ENCODE data around the gene LCN6. TPM values are rescaled to one million over a fixed set of nuclear protein-coding genes. Genes with fewer than 3 reads are reported as not detected.

The LCN6 gene
- total RNA-seq, 1 experiment from 2014 or later, result not detected

DNA sequence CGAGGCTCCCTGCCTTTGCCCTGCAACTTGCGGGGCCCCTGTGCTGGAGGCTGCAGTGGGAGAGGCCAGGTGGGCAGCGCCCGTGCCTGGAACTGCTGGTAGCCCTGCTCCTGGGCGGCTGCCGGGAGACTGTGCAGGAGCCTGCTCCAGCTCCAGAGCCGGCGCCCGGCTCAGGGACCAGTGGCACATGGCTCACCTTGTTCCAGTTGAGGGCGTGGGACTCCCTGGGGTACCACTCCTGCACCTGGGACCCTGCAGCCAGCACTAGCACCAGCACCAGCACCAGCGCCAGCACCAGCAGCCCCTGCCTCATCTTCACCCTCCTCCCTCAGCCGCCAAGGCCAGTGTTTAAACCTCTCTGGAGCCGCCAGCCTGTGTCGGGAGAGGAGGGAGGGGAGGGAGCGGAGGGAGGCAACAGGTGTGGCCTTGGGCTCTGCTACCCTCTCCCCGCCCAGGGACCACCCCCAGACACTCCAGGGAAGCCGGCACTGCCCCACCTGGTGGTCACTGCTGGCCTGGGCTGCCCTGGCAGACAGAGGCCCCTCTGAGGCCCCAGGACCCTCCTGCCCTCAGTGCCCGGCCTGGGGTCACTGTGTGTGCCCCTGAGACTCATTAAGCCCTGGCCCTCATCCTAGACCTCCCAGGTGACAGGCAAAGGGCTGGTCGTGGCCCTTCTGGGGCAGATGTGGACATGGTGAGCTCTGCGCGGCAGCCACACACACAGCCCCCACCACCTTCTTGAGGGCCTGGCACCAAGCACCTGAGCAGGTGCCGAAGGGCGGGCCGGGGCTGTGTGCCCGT is 5.5 kb downstream of the LCN6 start, which contains the start of gene LCN10:
Gene LCN10 (minus strand): TSS at position 350 of the 801 bp plus-strand sequence. CDS start 37 bp downstream, at position 313.
- no peak within 1 kb of the TSS for H3K27ac Mint-ChIP-seq (ENCODE audit: low read depth, unreplicated experiment)
- BruUV-seq (replicated peaks), result no TSS peak
- H3K4me1 Mint-ChIP-seq (ENCODE audit: insufficient read depth, unreplicated experiment), result no peaks in the 10 kb centered on the region
- TF ChIP-seq, protein P1, sequence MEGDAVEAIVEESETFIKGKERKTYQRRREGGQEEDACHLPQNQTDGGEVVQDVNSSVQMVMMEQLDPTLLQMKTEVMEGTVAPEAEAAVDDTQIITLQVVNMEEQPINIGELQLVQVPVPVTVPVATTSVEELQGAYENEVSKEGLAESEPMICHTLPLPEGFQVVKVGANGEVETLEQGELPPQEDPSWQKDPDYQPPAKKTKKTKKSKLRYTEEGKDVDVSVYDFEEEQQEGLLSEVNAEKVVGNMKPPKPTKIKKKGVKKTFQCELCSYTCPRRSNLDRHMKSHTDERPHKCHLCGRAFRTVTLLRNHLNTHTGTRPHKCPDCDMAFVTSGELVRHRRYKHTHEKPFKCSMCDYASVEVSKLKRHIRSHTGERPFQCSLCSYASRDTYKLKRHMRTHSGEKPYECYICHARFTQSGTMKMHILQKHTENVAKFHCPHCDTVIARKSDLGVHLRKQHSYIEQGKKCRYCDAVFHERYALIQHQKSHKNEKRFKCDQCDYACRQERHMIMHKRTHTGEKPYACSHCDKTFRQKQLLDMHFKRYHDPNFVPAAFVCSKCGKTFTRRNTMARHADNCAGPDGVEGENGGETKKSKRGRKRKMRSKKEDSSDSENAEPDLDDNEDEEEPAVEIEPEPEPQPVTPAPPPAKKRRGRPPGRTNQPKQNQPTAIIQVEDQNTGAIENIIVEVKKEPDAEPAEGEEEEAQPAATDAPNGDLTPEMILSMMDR (IDR thresholded peaks at IDR 0.05; ENCODE audit: unreplicated experiment), result peak; percentile 41
- DNase-seq (ENCODE audit: unreplicated experiment), result no peak
- peaks cover 37% of the 10 kb centered on the region for H3K27me3 Mint-ChIP-seq (ENCODE audit: insufficient read depth, unreplicated experiment)
- no peaks in the 10 kb centered on the region for H3K36me3 Mint-ChIP-seq (ENCODE audit: insufficient read depth, unreplicated experiment)
- no peaks in the 10 kb centered on the region for H3K9me3 Mint-ChIP-seq (ENCODE audit: unreplicated experiment)
- H3K4me3 Mint-ChIP-seq (ENCODE audit: unreplicated experiment), result no peak within 1 kb of the TSS
- CTCF ChIA-PET, result interaction anchor here (0.6 to 1.0 kb wide), 2 partner anchors 8 to 15 kb away, joined by 3 read pairs; no protein-coding TSS in a partner anchor
- intact Hi-C loops (cut with micrococcal nuclease), result no loop called here
- POLR2A ChIA-PET, result interaction anchor here (2.5 kb wide), 1 partner anchor 15 kb away, joined by 6 read pairs; no protein-coding TSS in a partner anchor

DNA sequence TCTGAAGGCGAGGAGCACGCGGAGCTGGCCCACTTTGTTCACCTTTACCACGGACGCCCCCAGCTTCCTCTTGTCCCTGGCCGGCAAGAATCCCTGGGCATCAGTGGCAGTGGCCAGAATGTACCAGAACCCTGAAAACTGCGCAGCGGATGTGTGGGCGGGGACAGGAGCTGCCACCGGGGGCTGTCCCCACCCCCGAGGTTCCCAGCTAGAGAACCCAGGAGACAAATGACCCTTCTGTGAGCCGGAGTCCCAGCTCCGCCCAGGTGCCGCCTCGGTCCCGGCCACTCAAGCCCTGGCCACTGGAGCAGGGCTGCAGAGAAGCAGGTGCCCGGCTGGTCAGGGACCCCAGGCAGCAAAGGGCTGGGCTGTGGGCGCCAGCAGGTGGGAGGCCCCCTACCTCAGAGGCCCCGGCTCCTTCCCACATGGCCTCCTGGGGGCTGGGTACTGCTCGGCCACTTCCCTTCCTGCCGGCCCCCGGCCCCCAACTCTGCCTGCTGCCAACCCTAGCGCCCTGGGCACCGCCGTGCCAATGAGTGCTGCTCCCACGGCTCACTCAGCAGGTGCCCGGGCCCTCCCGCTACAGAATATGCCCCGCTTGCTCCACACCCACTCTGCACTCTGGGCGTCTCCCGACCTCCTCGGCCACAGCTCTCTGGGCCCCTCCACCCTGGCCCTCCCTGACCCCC is 6.3 kb downstream of the LCN6 start:
- no peaks in the 10 kb centered on the region for H3K4me1 Mint-ChIP-seq (ENCODE audit: insufficient read depth, unreplicated experiment)
- H3K4me3 Mint-ChIP-seq (ENCODE audit: unreplicated experiment), result no peak overlapping the region
- peaks cover 39% of the 10 kb centered on the region for H3K27me3 Mint-ChIP-seq (ENCODE audit: insufficient read depth, unreplicated experiment)
- no peak overlapping the region for H3K27ac Mint-ChIP-seq (ENCODE audit: low read depth, unreplicated experiment)
- TF ChIP-seq, protein P1 (IDR thresholded peaks at IDR 0.05; ENCODE audit: unreplicated experiment), result no peak
- no TSS peak for BruUV-seq (replicated peaks)
- H3K36me3 Mint-ChIP-seq (ENCODE audit: insufficient read depth, unreplicated experiment), result no peaks in the 10 kb centered on the region
- DNase-seq (ENCODE audit: unreplicated experiment), result no peak
- intact Hi-C loops (cut with micrococcal nuclease), result no loop called here
- POLR2A ChIA-PET, result no interaction called here
- CTCF ChIA-PET, result interaction anchor here (0.8 to 1.0 kb wide), 2 partner anchors 15 to 37 kb away, joined by 3 read pairs; no protein-coding TSS in a partner anchor
- H3K9me3 Mint-ChIP-seq (ENCODE audit: unreplicated experiment), result no peaks in the 10 kb centered on the region

DNA sequence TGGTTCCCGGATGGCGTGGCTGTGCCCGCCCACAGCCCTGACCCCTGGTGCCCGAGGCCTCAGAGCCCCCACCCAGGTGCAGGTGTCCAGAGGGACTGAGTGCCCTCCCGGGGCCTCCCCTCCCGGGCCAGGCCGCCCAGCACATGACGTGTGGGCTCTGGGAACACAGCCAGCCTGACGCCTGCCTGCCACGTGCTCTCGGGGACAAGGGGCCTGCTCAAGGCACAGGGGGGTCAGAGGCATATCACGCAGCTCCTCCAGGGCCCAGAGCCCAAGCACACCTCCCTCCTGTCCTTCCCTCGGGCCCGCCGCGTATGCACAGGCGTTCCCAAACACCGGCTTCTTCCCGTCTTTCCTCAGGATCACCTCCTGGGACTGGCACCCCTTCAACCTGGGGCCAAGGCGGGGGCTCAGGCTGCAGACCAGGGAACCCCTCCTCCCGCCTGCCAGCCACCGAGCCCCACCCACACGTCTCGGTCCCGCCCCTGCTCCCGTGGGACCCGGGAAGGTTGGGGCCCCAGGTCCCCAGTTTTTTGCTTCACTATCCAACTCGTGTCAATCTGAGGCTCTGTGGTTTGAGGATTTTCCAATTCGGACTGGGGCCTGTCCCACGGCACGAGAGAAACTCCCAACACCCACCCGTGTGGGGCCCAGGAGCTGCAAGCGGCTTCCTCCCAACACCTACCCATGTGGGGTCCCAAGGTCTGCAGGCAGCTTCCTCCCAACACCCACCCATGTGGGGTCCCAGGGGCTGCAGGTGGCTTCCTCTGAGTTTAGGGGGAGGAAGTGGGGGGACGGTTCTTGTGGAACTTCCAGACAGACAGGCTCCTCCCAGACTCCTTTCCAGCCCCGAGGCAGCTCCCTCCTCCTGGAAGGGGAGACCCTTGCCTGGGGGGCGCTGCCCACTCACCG is 7.1 kb downstream of the LCN6 start:
- Mint-ChIP-seq H3K4me3 (ENCODE audit: unreplicated experiment) (no peak overlapping the region), H3K27me3 (ENCODE audit: insufficient read depth, unreplicated experiment) (peaks cover 39% of the 10 kb centered on the region), H3K27ac (ENCODE audit: low read depth, unreplicated experiment) (no peak overlapping the region), H3K9me3 (ENCODE audit: unreplicated experiment) (no peaks in the 10 kb centered on the region), H3K4me1 (ENCODE audit: insufficient read depth, unreplicated experiment) (no peaks in the 10 kb centered on the region), H3K36me3 (ENCODE audit: insufficient read depth, unreplicated experiment) (no peaks in the 10 kb centered on the region)
- BruUV-seq (replicated peaks), result no TSS peak
- ChIA-PET CTCF (interaction anchor here (0.8 kb wide), 1 partner anchor 38 kb away, joined by 3 read pairs; no protein-coding TSS in a partner anchor), POLR2A (no interaction called here)
- intact Hi-C loops (cut with micrococcal nuclease), result no loop called here
- TF ChIP-seq, protein P1 (IDR thresholded peaks at IDR 0.05; ENCODE audit: unreplicated experiment), result no peak
- no peak for DNase-seq (ENCODE audit: unreplicated experiment)

Measured in MCF 10A (cell line).